Measurements from ENCODE around the gene FANCF. TPM values are rescaled to one million over a fixed set of nuclear protein-coding genes. Genes with fewer than 3 reads are reported as not detected.
A peak's percentile ranks its signal among the peaks of the same experiment; 100 is the strongest.

The FANCF gene
- polyA plus RNA-seq, 1 donor from 2014 or later: 22.2 TPM

GRCh38 chr11:22603933-22604332, 21.7 kb downstream of the FANCF start:
- no peaks in the 10 kb centered on the region for H3K9me3 ChIP-seq (ENCODE audit: low read length)
- no peak for TF ChIP-seq MXI1 (conservative IDR thresholded peaks at IDR 0.05; ENCODE audit: poor library complexity, severe bottlenecking)
- TF ChIP-seq EP300 (conservative IDR thresholded peaks at IDR 0.05; ENCODE audit: poor library complexity, severe bottlenecking): no peak
- no peak for TF ChIP-seq SMC3 (conservative IDR thresholded peaks at IDR 0.05; ENCODE audit: poor library complexity)
- no peak for TF ChIP-seq TAF1 (IDR thresholded peaks at IDR 0.05; ENCODE audit: low read depth)
- no peak for TF ChIP-seq CTCF (IDR thresholded peaks at IDR 0.05; ENCODE audit: poor library complexity, severe bottlenecking)
- TF ChIP-seq EZH2 (IDR thresholded peaks at IDR 0.05; ENCODE audit: borderline replicate concordance, insufficient read depth, low read length, poor library complexity, severe bottlenecking): no peak
- TF ChIP-seq REST (IDR thresholded peaks at IDR 0.05; ENCODE audit: borderline replicate concordance): no peak
- TF ChIP-seq POLR2AphosphoS5 (IDR thresholded peaks at IDR 0.05): no peak
- no peak for TF ChIP-seq RAD21 (conservative IDR thresholded peaks at IDR 0.05)
- H4K20me1 ChIP-seq (ENCODE audit: insufficient read depth): no peaks in the 10 kb centered on the region
- no peaks in the 10 kb centered on the region for H3F3A ChIP-seq (ENCODE audit: insufficient read depth, low read length, poor library complexity, severe bottlenecking)
- H3K9me2 ChIP-seq (ENCODE audit: insufficient read depth, low read length): no peaks in the 10 kb centered on the region
- H3K79me2 ChIP-seq (replicated peaks; ENCODE audit: insufficient read depth, low read length): no peaks in the 10 kb centered on the region
- no peaks in the 10 kb centered on the region for H3K27me3 ChIP-seq (ENCODE audit: insufficient read depth, low read depth, low read length)
- H3K36me3 ChIP-seq (ENCODE audit: insufficient read depth, low read length): no peaks in the 10 kb centered on the region
- H2AFZ ChIP-seq (ENCODE audit: low read depth, low read length): no peak overlapping the region
- H3K9ac ChIP-seq (ENCODE audit: low read length): no peak overlapping the region
- no peak overlapping the region for H3K4me2 ChIP-seq (ENCODE audit: low read length)
- no peak overlapping the region for H3K27ac ChIP-seq (ENCODE audit: low read length)
- H3K4me3 ChIP-seq (ENCODE audit: low read length): no peak overlapping the region

GRCh38 chr11:22602504-22602903, 23.1 kb downstream of the FANCF start:
- Histone ChIP-seq H3K27me3 (ENCODE audit: insufficient read depth, low read depth, low read length) (no peaks in the 10 kb centered on the region), H3K9me3 (ENCODE audit: low read length) (no peaks in the 10 kb centered on the region), H3K79me2 (replicated peaks; ENCODE audit: insufficient read depth, low read length) (no peaks in the 10 kb centered on the region), H3K36me3 (ENCODE audit: insufficient read depth, low read length) (no peaks in the 10 kb centered on the region), H3K9me2 (ENCODE audit: insufficient read depth, low read length) (no peaks in the 10 kb centered on the region), H3F3A (ENCODE audit: insufficient read depth, low read length, poor library complexity, severe bottlenecking) (no peaks in the 10 kb centered on the region), H4K20me1 (ENCODE audit: insufficient read depth) (no peaks in the 10 kb centered on the region), H3K4me3 (ENCODE audit: low read length) (no peak overlapping the region), H2AFZ (ENCODE audit: low read depth, low read length) (no peak overlapping the region), H3K9ac (ENCODE audit: low read length) (no peak overlapping the region), H3K4me2 (ENCODE audit: low read length) (no peak overlapping the region), H3K27ac (ENCODE audit: low read length) (peak overlapping the region; percentile 39)
- TF ChIP-seq POLR2AphosphoS5 (IDR thresholded peaks at IDR 0.05): no peak
- no peak for TF ChIP-seq EZH2 (IDR thresholded peaks at IDR 0.05; ENCODE audit: borderline replicate concordance, insufficient read depth, low read length, poor library complexity, severe bottlenecking)
- TF ChIP-seq SMC3 (conservative IDR thresholded peaks at IDR 0.05; ENCODE audit: poor library complexity): no peak
- TF ChIP-seq EP300 (conservative IDR thresholded peaks at IDR 0.05; ENCODE audit: poor library complexity, severe bottlenecking): no peak
- TF ChIP-seq TAF1 (IDR thresholded peaks at IDR 0.05; ENCODE audit: low read depth): no peak
- no peak for TF ChIP-seq REST (IDR thresholded peaks at IDR 0.05; ENCODE audit: borderline replicate concordance)
- no peak for TF ChIP-seq RAD21 (conservative IDR thresholded peaks at IDR 0.05)
- no peak for TF ChIP-seq CTCF (IDR thresholded peaks at IDR 0.05; ENCODE audit: poor library complexity, severe bottlenecking)
